ENCODE measurements around the gene FBLN1. TPM values are rescaled to one million over a fixed set of nuclear protein-coding genes. Genes with fewer than 3 reads are reported as not detected.

FBLN1 gene
- total and polyA plus RNA-seq, 2 donors (not counting 3 experiments of a cell fraction or from before 2014, with no cell fraction given), result 1.2 to 4.0 TPM

- H4K20me1 ChIP-seq (replicated peaks; ENCODE audit: control insufficient read depth, extremely low read depth, insufficient read depth, low read length), result no peaks in the 10 kb centered on the region
- BruUV-seq (replicated peaks), result no TSS peak
- no peaks in the 10 kb centered on the region for H3K27me3 ChIP-seq (ENCODE audit: control insufficient read depth in 2 of 2, insufficient read depth in 2 of 2, low read length in 2 of 2)
- H3K4me3 ChIP-seq (replicated peaks in 1 of 3; ENCODE audit: insufficient read depth in 1 of 3, low read depth in 1 of 3, low read length in 3 of 3), result no peak overlapping the region
- no peaks in the 10 kb centered on the region for H3K36me3 ChIP-seq (ENCODE audit: control insufficient read depth in 2 of 2, extremely low read depth in 1 of 2, insufficient read depth in 2 of 2, low read length in 2 of 2)
- no peaks in the 10 kb centered on the region for H3K9me1 ChIP-seq (replicated peaks; ENCODE audit: control insufficient read depth, extremely low read depth, insufficient read depth, low read length)
- H3K4me1 ChIP-seq (ENCODE audit: control insufficient read depth, extremely low read depth, insufficient read depth, low read length), result no peaks in the 10 kb centered on the region
- H3K27ac ChIP-seq (ENCODE audit: insufficient read depth, low read depth, low read length), result no peak overlapping the region
- no peak for FAIRE-seq
- intact Hi-C loops (cut with micrococcal nuclease) (no loop called here), dilution Hi-C loops (cut with MboI; ENCODE audit: extremely low pct_ligation_motif_present, low sequenced_read_pairs) (no loop called here)
- POLR2A ChIA-PET, result no interaction called here
- CTCF ChIA-PET, result no interaction called here
- DNase-seq (ENCODE audit: low read depth, low spot score), result no peak
- no peaks in the 10 kb centered on the region for H3K9me3 ChIP-seq (replicated peaks; ENCODE audit: control insufficient read depth, insufficient read depth, low read length)
- H2AFZ ChIP-seq (ENCODE audit: low read depth, low read length), result no peak overlapping the region
- H3K79me2 ChIP-seq (ENCODE audit: control insufficient read depth, insufficient read depth, low read length), result no peaks in the 10 kb centered on the region
- no peak overlapping the region for H3K4me2 ChIP-seq (ENCODE audit: insufficient read depth, low read length)
- no peak overlapping the region for H3K9ac ChIP-seq (replicated peaks; ENCODE audit: extremely low read depth, insufficient read depth, low read length)
- TF ChIP-seq FOS (IDR thresholded peaks at IDR 0.05; ENCODE audit: borderline replicate concordance, insufficient read depth, low read length), result no peak
- TF ChIP-seq POLR2AphosphoS5 (IDR thresholded peaks at IDR 0.05; ENCODE audit: insufficient read depth, low read depth, low read length), result no peak
- TF ChIP-seq MAX (IDR thresholded peaks at IDR 0.05; ENCODE audit: insufficient read depth, insufficient read length), result no peak
- no peak for TF ChIP-seq JUN (IDR thresholded peaks at IDR 0.05; ENCODE audit: borderline replicate concordance, insufficient read depth, insufficient read length, low read depth)
- no peak for TF ChIP-seq EZH2 (IDR thresholded peaks at IDR 0.05; ENCODE audit: borderline replicate concordance, low read depth, low read length, severe bottlenecking)
Measured at GRCh38 chr22:45587638-45588505, 85.2 kb downstream of the FBLN1 start.

GRCh38 chr22:45589556-45589955 lies 86.9 kb downstream of the FBLN1 start:
- Histone ChIP-seq H3K79me2 (ENCODE audit: control insufficient read depth, insufficient read depth, low read length) (no peaks in the 10 kb centered on the region), H3K4me2 (ENCODE audit: insufficient read depth, low read length) (no peak overlapping the region), H3K9me1 (replicated peaks; ENCODE audit: control insufficient read depth, extremely low read depth, insufficient read depth, low read length) (no peaks in the 10 kb centered on the region), H3K36me3 (ENCODE audit: control insufficient read depth in 2 of 2, extremely low read depth in 1 of 2, insufficient read depth in 2 of 2, low read length in 2 of 2) (no peaks in the 10 kb centered on the region), H2AFZ (ENCODE audit: low read depth, low read length) (no peak overlapping the region), H3K27ac (ENCODE audit: insufficient read depth, low read depth, low read length) (no peak overlapping the region), H3K9ac (replicated peaks; ENCODE audit: extremely low read depth, insufficient read depth, low read length) (no peak overlapping the region), H3K4me1 (ENCODE audit: control insufficient read depth, extremely low read depth, insufficient read depth, low read length) (no peaks in the 10 kb centered on the region), H3K9me3 (replicated peaks; ENCODE audit: control insufficient read depth, insufficient read depth, low read length) (no peaks in the 10 kb centered on the region), H3K4me3 (replicated peaks in 1 of 3; ENCODE audit: insufficient read depth in 1 of 3, low read depth in 1 of 3, low read length in 3 of 3) (no peak overlapping the region), H3K27me3 (ENCODE audit: control insufficient read depth in 2 of 2, insufficient read depth in 2 of 2, low read length in 2 of 2) (no peaks in the 10 kb centered on the region), H4K20me1 (replicated peaks; ENCODE audit: control insufficient read depth, extremely low read depth, insufficient read depth, low read length) (no peaks in the 10 kb centered on the region)
- TF ChIP-seq EZH2 (IDR thresholded peaks at IDR 0.05; ENCODE audit: borderline replicate concordance, low read depth, low read length, severe bottlenecking) (no peak), POLR2A (IDR thresholded peaks at IDR 0.05; ENCODE audit: low read depth, low read length) (no peak), MYC (IDR thresholded peaks at IDR 0.05; ENCODE audit: low read depth, low read length) (no peak), FOS (IDR thresholded peaks at IDR 0.05; ENCODE audit: borderline replicate concordance, insufficient read depth, low read length) (no peak)
- intact Hi-C loops (cut with micrococcal nuclease), result no loop called here
- ChIA-PET CTCF (no interaction called here), POLR2A (no interaction called here)
- dilution Hi-C loops (cut with MboI; ENCODE audit: extremely low pct_ligation_motif_present, low sequenced_read_pairs), result no loop called here
- DNase-seq (ENCODE audit: low read depth, low spot score) (no peak), FAIRE-seq (no peak)
- no TSS peak for BruUV-seq (replicated peaks)

Measured in endothelial cell of umbilical vein (primary cell).